ENCODE measurements around the gene EPS8. TPM values are rescaled to one million over a fixed set of nuclear protein-coding genes. Genes with fewer than 3 reads are reported as not detected.
"Not testable (repeated sequence)": the region's sequence is repeated elsewhere in the genome, so short reads cannot be mapped to it uniquely, and the experiment has no call there.

Gene EPS8
- total and polyA plus RNA-seq, 7 donors, result 7.9 to 16.9 (median 12.9) TPM

GRCh38 chr12:15770581-15770980 lies 18.6 kb downstream of the EPS8 start:
- Histone ChIP-seq H3K36me3 (ENCODE audit: insufficient read depth in 1 of 2, low read depth in 1 of 2) (no peaks in the 10 kb centered on the region), H3K4me3 (no peak overlapping the region), H3K27me3 (ENCODE audit: insufficient read depth in 3 of 3, low read length in 2 of 3) (no peaks in the 10 kb centered on the region), H3K27ac (no peak overlapping the region), H3K4me1 (peaks cover 5% of the 10 kb centered on the region), H3K9me3 (no peaks in the 10 kb centered on the region)
- ATAC-seq, result no peak
- 90 to 95% (median 92%) methylated on average over 1 of the region's 1 CpG for WGBS, 3 donors
- no peak for TF ChIP-seq CTCF (IDR thresholded peaks at IDR 0.05)
- intact Hi-C loops (cut with DNase I), result loop anchor here in 1 of 2 donors (5.0 kb wide), 1 partner anchor 87 kb away; no protein-coding TSS in a partner anchor
- no peak for DNase-seq

- no peak for TF ChIP-seq CTCF (IDR thresholded peaks at IDR 0.05)
- 87 to 93% (median 93%) methylated on average over 3 of the region's 3 CpGs for WGBS, 3 donors
- Histone ChIP-seq H3K27me3 (ENCODE audit: insufficient read depth in 3 of 3, low read length in 2 of 3) (no peaks in the 10 kb centered on the region), H3K4me1 (peaks cover under 1% of the 10 kb centered on the region), H3K36me3 (ENCODE audit: insufficient read depth in 1 of 2, low read depth in 1 of 2) (no peaks in the 10 kb centered on the region), H3K27ac (no peak overlapping the region), H3K4me3 (no peak overlapping the region), H3K9me3 (no peaks in the 10 kb centered on the region)
- ATAC-seq (no peak), DNase-seq (no peak)
- intact Hi-C loops (cut with DNase I), result loop anchor here in 1 of 2 donors (5.0 kb wide), 1 partner anchor 87 kb away; no protein-coding TSS in a partner anchor
These were observed 19.2 kb downstream of the EPS8 start for GRCh38 chr12:15770021-15770420.

- 67 to 70% (median 68%) methylated on average over 3 of the region's 3 CpGs for WGBS, 3 donors
These were observed 19.6 kb downstream of the EPS8 start for GRCh38 chr12:15769586-15769985.

GRCh38 chr12:15767301-15767700 lies 21.9 kb downstream of the EPS8 start:
- Histone ChIP-seq H3K36me3 (ENCODE audit: insufficient read depth in 1 of 2, low read depth in 1 of 2) (no peaks in the 10 kb centered on the region), H3K4me1 (no peaks in the 10 kb centered on the region), H3K4me3 (no peak overlapping the region), H3K27me3 (ENCODE audit: insufficient read depth in 3 of 3, low read length in 2 of 3) (no peaks in the 10 kb centered on the region), H3K9me3 (no peaks in the 10 kb centered on the region), H3K27ac (no peak overlapping the region)
- no peak for ATAC-seq
- intact Hi-C loops (cut with DNase I), result no loop called here
- no peak for TF ChIP-seq CTCF (IDR thresholded peaks at IDR 0.05)
- DNase-seq, result no peak
- WGBS, 3 donors, result 80 to 84% (median 83%) methylated on average over 2 of the region's 2 CpGs

More at GRCh38 chr12:15769586-15769985, 19.6 kb downstream of the EPS8 start:
- H3K36me3 ChIP-seq (ENCODE audit: insufficient read depth in 1 of 2, low read depth in 1 of 2), result no peaks in the 10 kb centered on the region
- no peak for ATAC-seq
- no peak for DNase-seq
- no peaks in the 10 kb centered on the region for H3K4me1 ChIP-seq
- no peak overlapping the region for H3K4me3 ChIP-seq
- H3K27me3 ChIP-seq (ENCODE audit: insufficient read depth in 3 of 3, low read length in 2 of 3), result no peaks in the 10 kb centered on the region
- intact Hi-C loops (cut with DNase I), result no loop called here
- no peak overlapping the region for H3K27ac ChIP-seq
- TF ChIP-seq CTCF (IDR thresholded peaks at IDR 0.05), result no peak
- no peaks in the 10 kb centered on the region for H3K9me3 ChIP-seq

GRCh38 chr12:15763328-15763727 lies 25.9 kb downstream of the EPS8 start:
- intact Hi-C loops (cut with DNase I), result no loop called here
- no peaks in the 10 kb centered on the region for H3K36me3 ChIP-seq (ENCODE audit: insufficient read depth in 1 of 2, low read depth in 1 of 2)
- ATAC-seq (no peak), DNase-seq (no peak)
- 75 to 96% (median 76%) methylated on average over 1 of the region's 1 CpG for WGBS, 3 donors
- no peaks in the 10 kb centered on the region for H3K27me3 ChIP-seq (ENCODE audit: insufficient read depth in 3 of 3, low read length in 2 of 3)
- TF ChIP-seq CTCF (IDR thresholded peaks at IDR 0.05), result no peak
- no peaks in the 10 kb centered on the region for H3K9me3 ChIP-seq
- no peak overlapping the region for H3K27ac ChIP-seq
- no peaks in the 10 kb centered on the region for H3K4me1 ChIP-seq
- no peak overlapping the region for H3K4me3 ChIP-seq

GRCh38 chr12:15762162-15762561 lies 27.0 kb downstream of the EPS8 start:
- H3K27ac ChIP-seq; DNase-seq; ATAC-seq; H3K4me1 ChIP-seq; H3K4me3 ChIP-seq; H3K36me3 ChIP-seq (ENCODE audit: insufficient read depth in 1 of 2, low read depth in 1 of 2); intact Hi-C loops (cut with DNase I); H3K9me3 ChIP-seq; H3K27me3 ChIP-seq (ENCODE audit: insufficient read depth in 3 of 3, low read length in 2 of 3): not testable (repeated sequence)
- 96 to 98% (median 97%) methylated on average over 7 of the region's 7 CpGs for WGBS, 3 donors
